Peyer's patch (tissue), 4 donors: Measurements from ENCODE around the gene SMAD6. TPM values are rescaled to one million over a fixed set of nuclear protein-coding genes. Genes with fewer than 3 reads are reported as not detected.

Experiments
- DNase-seq, 3 donors: peaks; one replicate each; pipeline ENCODE4 v3.0.0-alpha.2; 2017 to 2019
- H3K27ac ChIP-seq, 4 donors: fragments of 200-600 bp; sonication (generic); one replicate each; pipeline ENCODE4 v1.5.1; 2016 to 2019
- H3K27me3 ChIP-seq, 2 donors: fragments of 200-600 bp; sonication (generic); one replicate each; pipeline ENCODE4 v1.5.1; 2019
- H3K36me3 ChIP-seq, 3 donors: fragments of 200-600 bp; sonication (generic); one replicate each; pipeline ENCODE4 v1.5.1; 2016 to 2019
- H3K4me1 ChIP-seq, 4 donors: fragments of 200-600 bp; sonication (generic); one replicate each; pipeline ENCODE4 v1.5.1; 2016 to 2019
- H3K4me3 ChIP-seq, 4 donors: fragments of 200-600 bp; sonication (generic); 1 replicate in 3 of 4; 2 replicates in 1 of 4; pipeline ENCODE4 v1.5.1; 2016 to 2019; ENCODE audit warnings: mild to moderate bottlenecking in 1 of 4
- H3K9me3 ChIP-seq, 4 donors: fragments of 200-600 bp; sonication (generic); one replicate each; pipeline ENCODE4 v1.5.1; 2016 to 2019; ENCODE audit warnings: mild to moderate bottlenecking in 1 of 4
- POLR2A ChIP-seq, 2 donors: fragments of 450-650 bp; IDR thresholded peaks; one replicate each; pipeline ENCODE4 v1.5.1; 2017; ENCODE audit warnings: antibody characterized with exemption in 2 of 2, mild to moderate bottlenecking in 2 of 2, moderate library complexity in 2 of 2
- total RNA-seq, 4 donors: library from RNA; depleted of rRNA; stranded (reverse); fragments of >200 nt; gene quantifications; one replicate each; pipeline ENCODE4 v1.1.0, GENCODE V29; 2016
- TF ChIP-seq, protein P1 (sequence below), 6 experiments: fragments of 450-650 bp in 4 of 6; fragments of 200-600 bp in 2 of 6; sonication (generic) in 1 of 6; IDR thresholded peaks; one replicate each; pipeline ENCODE4 v1.5.1; 2017 to 2019; ENCODE audit warnings: antibody characterized with exemption in 6 of 6, mild to moderate bottlenecking in 3 of 6, moderate library complexity in 1 of 6

The SMAD6 gene
- total RNA-seq, 4 donors from 2014 or later: 11.0 to 34.9 (median 25.5) TPM

DNA sequence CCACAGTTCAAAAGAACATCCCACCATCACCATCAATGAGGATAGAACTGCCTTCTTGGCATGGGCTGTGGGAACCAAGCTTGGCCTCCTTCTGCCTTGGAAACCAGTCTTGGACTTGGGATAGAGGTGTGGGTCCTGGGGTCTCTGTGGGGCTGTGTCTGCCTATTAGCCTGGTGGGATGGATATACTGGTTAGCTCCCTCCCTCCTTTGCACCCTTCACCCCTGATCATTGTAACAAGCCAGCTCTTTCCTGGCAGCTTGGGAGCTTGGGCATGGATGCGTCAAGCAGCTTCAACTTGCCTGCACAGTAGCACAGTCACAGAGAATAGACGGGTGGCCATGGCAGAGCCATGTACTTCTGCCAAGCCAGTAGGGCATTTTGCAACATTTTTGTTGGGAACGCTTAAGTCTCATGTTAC is 65.2 kb downstream of the SMAD6 start:
- Histone ChIP-seq H3K27ac (peak overlapping the region in 2 of 4 donors; percentile 68 to 70), H3K36me3 (no peaks in the 10 kb centered on the region), H3K27me3 (no peaks in the 10 kb centered on the region), H3K4me3 (no peak overlapping the region), H3K4me1 (peaks cover 0 to 76% (median 21%) of the 10 kb centered on the region in 4 donors), H3K9me3 (no peaks in the 10 kb centered on the region)
- no peak for TF ChIP-seq POLR2A (IDR thresholded peaks at IDR 0.05)
- TF ChIP-seq, protein P1, sequence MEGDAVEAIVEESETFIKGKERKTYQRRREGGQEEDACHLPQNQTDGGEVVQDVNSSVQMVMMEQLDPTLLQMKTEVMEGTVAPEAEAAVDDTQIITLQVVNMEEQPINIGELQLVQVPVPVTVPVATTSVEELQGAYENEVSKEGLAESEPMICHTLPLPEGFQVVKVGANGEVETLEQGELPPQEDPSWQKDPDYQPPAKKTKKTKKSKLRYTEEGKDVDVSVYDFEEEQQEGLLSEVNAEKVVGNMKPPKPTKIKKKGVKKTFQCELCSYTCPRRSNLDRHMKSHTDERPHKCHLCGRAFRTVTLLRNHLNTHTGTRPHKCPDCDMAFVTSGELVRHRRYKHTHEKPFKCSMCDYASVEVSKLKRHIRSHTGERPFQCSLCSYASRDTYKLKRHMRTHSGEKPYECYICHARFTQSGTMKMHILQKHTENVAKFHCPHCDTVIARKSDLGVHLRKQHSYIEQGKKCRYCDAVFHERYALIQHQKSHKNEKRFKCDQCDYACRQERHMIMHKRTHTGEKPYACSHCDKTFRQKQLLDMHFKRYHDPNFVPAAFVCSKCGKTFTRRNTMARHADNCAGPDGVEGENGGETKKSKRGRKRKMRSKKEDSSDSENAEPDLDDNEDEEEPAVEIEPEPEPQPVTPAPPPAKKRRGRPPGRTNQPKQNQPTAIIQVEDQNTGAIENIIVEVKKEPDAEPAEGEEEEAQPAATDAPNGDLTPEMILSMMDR (IDR thresholded peaks at IDR 0.05): no peak
- peak in 1 of 3 donors; percentile 21 for DNase-seq

DNA sequence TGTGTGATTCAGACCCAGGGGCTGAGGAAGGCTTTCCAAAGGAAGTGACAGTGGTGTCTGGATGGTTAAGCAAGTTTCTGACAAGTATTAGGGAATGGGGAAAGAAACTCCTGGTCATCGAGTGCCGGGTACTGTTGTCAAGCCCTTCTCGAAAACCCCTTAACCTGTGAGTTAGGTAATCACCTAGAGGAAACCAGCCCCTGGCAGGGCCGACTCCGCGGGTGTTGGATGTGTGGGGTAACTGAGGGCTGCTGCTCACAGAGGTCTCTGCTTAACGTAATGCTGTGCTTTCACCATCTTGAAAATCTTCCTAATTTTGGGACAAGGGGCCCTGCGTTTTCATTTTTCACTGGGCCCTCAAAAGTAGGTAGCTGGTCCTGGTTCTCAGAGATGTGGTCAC is 67.0 kb downstream of the SMAD6 start:
- H3K9me3 ChIP-seq: no peaks in the 10 kb centered on the region
- no peak overlapping the region for H3K4me3 ChIP-seq
- peak in 1 of 3 donors; percentile 28 for DNase-seq
- H3K27ac ChIP-seq: no peak overlapping the region
- H3K27me3 ChIP-seq: no peaks in the 10 kb centered on the region
- TF ChIP-seq POLR2A (IDR thresholded peaks at IDR 0.05): no peak
- TF ChIP-seq, protein P1 (IDR thresholded peaks at IDR 0.05): no peak
- H3K36me3 ChIP-seq: no peaks in the 10 kb centered on the region
- peaks cover 0 to 76% (median 24%) of the 10 kb centered on the region in 4 donors for H3K4me1 ChIP-seq

DNA sequence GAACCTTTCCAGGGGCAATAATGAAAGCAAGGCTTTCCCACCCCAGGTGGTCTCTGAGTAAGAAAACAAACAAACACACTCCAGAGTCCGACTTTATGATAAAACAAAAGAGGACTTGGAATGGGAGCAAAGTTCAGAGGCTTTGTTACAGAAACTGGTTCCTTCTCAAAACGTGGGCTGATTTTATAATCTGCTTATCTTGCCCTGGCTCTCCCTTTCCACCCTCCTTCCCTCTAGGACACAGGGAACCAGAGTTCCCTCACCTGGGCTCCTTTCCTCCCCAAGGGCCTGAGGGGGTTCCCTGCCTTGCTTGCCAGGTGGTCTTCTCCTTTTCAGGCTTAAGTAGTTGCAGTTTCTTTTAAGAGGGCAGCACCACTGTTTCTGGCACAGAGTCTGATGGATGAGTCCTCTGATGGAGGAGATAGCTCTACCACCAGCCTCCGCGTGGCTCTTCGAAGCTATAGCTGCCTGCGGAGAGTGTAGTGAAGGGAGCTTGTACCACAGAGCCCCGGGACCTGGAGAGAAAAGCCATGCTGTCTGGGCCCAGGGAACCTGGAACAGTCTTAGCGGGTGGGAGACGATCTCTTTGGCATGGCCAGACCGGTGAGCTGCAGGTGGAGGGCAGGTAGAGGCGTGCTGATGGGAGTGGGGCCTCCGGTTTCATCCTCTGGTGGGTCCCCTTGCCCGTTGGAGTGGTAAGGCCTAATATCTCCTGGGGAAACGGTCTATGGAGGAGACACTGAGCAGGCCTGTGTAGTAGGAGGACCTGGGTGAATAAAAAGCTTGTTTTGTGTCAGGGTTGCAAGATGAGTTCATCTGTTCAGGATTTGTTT is 68.7 kb downstream of the SMAD6 start:
- peak overlapping the region in 3 of 4 donors; percentile 62 to 86 (median 79) for H3K27ac ChIP-seq
- no peaks in the 10 kb centered on the region for H3K9me3 ChIP-seq
- TF ChIP-seq, protein P1 (IDR thresholded peaks at IDR 0.05): no peak
- peak in 1 of 2 donors; percentile 3 for TF ChIP-seq POLR2A (IDR thresholded peaks at IDR 0.05)
- H3K4me1 ChIP-seq: peaks cover 0 to 62% (median 22%) of the 10 kb centered on the region in 4 donors
- no peaks in the 10 kb centered on the region for H3K36me3 ChIP-seq
- no peaks in the 10 kb centered on the region for H3K27me3 ChIP-seq
- H3K4me3 ChIP-seq: no peak overlapping the region
- peak in 1 of 3 donors; percentile 49 for DNase-seq

DNA sequence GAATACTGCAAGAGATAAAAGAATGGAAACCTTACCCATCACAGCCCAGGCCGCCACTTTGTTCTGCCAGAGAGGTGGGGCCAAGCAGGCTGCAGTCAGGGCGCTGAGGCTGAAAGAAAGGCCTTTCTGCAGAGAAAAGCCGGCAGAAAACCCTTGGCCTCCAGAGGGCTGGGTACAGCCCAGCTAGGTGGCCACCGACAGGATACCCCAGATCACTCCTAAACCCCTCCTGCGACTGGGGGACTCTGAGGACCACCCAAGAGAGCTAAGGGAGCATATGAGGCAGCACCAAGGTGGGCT is 69.3 kb downstream of the SMAD6 start:
- no peaks in the 10 kb centered on the region for H3K27me3 ChIP-seq
- peaks cover 0 to 56% (median 22%) of the 10 kb centered on the region in 4 donors for H3K4me1 ChIP-seq
- H3K27ac ChIP-seq: peak overlapping the region in 3 of 4 donors; percentile 62 to 86 (median 79)
- DNase-seq: peak in 1 of 3 donors; percentile 46
- no peaks in the 10 kb centered on the region for H3K9me3 ChIP-seq
- no peak overlapping the region for H3K4me3 ChIP-seq
- no peaks in the 10 kb centered on the region for H3K36me3 ChIP-seq
- no peak for TF ChIP-seq POLR2A (IDR thresholded peaks at IDR 0.05)
- TF ChIP-seq, protein P1 (IDR thresholded peaks at IDR 0.05): no peak

DNA sequence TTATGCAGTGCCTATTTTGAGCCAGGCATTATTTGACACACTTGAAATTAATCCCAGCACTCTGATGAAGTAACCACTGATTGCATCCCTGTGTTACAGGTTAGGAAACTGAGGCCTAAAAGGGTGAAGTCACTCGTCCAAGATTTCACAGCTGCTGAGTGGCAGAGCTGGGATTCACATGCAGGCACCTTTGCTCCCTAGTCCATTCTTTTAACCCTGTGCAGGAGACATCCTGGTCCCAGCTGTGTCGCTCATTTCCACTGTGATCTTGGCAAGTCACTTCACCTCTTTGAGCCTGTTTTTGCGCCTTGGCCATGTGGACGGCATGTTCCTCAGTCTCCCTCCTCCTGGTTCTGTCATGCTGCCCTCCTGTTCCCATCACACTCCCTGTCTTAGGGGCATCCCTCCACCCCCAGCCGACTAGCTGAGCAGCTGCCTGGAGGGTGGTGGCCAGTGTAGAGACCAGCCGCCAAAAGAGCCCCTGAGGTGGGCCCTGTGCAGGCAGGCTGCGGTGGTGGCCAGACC is 70.6 kb downstream of the SMAD6 start:
- no peak for TF ChIP-seq POLR2A (IDR thresholded peaks at IDR 0.05)
- TF ChIP-seq, protein P1 (IDR thresholded peaks at IDR 0.05): no peak
- Histone ChIP-seq H3K36me3 (no peaks in the 10 kb centered on the region), H3K27me3 (no peaks in the 10 kb centered on the region), H3K27ac (peak overlapping the region in 3 of 4 donors; percentile 60 to 86 (median 79)), H3K4me1 (peaks cover 0 to 44% (median 20%) of the 10 kb centered on the region in 4 donors), H3K9me3 (no peaks in the 10 kb centered on the region), H3K4me3 (no peak overlapping the region)
- DNase-seq: peak in 2 of 3 donors; percentile 63 to 67
